GM10248 (cell line): ENCODE measurements around the gene BEND5.

Experiments
- CTCF ChIA-PET: fragments of 300-600 bp; sonication (Branson Sonifier 250); formaldehyde crosslinking; extraction: SDS; loops from one replicate; lab custom pipeline; 2021; ENCODE audit warnings: antibody characterized with exemption; lab: Yijun Ruan, JAX
- POLR2A ChIA-PET: fragments of 350-650 bp; sonication (Branson Sonifier 250); formaldehyde crosslinking; extraction: SDS; loops from one replicate; lab custom pipeline; 2020; ENCODE audit warnings: antibody characterized with exemption; lab: Yijun Ruan, JAX
- DNase-seq: peaks from one replicate; pipeline ENCODE4 v3.0.0; 2012; ENCODE audit errors: extremely low spot score
- TF ChIP-seq, protein P1 (sequence below): IDR thresholded peaks from 2 replicates; pipeline ENCODE4 v1.5.1; 2012; ENCODE audit warnings: mild to moderate bottlenecking, low read depth; ENCODE audit errors: extremely low read depth, missing control alignments, control extremely low read depth

The BEND5 gene

DNA sequence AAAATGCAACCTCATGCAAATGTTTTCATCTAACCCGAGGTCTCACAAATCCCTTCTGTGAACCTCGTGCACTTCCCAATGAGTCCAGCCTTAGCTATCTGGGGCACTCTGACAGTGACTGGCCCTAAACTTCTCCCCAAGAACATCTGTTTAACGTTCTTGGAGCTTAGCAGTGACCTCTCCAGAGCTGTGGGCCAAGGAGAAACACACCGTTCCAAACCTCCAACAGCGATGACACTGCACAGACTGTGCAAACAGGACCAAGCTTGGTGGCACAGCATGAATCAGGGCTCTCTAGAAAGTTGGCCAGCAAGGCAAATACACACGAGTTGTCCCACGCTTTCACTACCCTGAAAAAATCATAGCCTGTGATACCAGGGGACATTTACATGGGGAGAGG lies 15.8 kb downstream of the BEND5 start:
- POLR2A ChIA-PET: no interaction called here
- CTCF ChIA-PET: interaction anchor here (0.8 to 1.4 kb wide), 4 partner anchors 12 to 57 kb away, joined by 3 read pairs; no protein-coding TSS in a partner anchor
- TF ChIP-seq, protein P1, sequence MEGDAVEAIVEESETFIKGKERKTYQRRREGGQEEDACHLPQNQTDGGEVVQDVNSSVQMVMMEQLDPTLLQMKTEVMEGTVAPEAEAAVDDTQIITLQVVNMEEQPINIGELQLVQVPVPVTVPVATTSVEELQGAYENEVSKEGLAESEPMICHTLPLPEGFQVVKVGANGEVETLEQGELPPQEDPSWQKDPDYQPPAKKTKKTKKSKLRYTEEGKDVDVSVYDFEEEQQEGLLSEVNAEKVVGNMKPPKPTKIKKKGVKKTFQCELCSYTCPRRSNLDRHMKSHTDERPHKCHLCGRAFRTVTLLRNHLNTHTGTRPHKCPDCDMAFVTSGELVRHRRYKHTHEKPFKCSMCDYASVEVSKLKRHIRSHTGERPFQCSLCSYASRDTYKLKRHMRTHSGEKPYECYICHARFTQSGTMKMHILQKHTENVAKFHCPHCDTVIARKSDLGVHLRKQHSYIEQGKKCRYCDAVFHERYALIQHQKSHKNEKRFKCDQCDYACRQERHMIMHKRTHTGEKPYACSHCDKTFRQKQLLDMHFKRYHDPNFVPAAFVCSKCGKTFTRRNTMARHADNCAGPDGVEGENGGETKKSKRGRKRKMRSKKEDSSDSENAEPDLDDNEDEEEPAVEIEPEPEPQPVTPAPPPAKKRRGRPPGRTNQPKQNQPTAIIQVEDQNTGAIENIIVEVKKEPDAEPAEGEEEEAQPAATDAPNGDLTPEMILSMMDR: no peak

DNA sequence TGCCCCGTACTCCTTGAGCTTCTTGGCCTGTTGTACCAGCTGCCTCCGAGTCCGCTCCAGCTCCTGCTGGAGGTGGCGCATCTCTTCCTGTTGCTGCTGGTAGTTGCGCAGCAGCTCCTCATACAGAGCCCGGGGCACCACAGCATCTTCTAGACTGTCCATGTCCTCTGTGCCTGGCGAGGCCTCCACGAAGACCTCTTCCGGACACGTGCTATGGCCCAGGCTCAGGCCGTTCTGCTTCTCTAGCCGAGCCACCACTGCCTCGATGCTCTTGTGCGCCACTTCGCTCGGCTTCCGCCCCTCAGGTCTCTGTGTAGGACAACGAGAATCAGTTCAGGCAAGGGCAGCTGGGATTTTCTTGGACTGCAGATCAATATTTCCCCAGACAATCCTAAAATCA lies 17.7 kb downstream of the BEND5 start:
- ChIA-PET POLR2A (no interaction called here), CTCF (no interaction called here)
- TF ChIP-seq, protein P1: no peak
- no peak for DNase-seq

More for the DNA sequence above, 15.8 kb downstream of the BEND5 start:
- no peak for DNase-seq

DNA sequence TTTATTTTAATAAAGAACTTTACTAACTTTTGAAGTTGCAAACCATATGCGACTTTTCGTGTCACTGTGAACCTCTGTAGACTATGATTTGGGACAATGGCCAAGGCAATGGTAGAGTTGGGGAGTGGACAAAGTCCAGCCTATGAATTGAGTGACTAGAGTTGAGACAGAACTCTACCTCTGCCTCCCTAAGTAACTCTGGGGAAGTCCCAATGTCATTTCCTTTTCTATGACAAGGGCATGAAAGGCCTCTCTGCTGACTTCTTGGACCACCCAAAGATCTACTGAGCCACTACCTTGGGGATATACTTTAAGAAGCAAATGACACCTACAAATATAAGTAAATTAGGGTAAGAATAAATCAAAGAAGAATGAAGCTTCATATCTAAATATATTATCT lies 19.3 kb downstream of the BEND5 start:
- DNase-seq: peak; percentile 33
- CTCF ChIA-PET: no interaction called here
- TF ChIP-seq, protein P1: no peak
- POLR2A ChIA-PET: no interaction called here

DNA sequence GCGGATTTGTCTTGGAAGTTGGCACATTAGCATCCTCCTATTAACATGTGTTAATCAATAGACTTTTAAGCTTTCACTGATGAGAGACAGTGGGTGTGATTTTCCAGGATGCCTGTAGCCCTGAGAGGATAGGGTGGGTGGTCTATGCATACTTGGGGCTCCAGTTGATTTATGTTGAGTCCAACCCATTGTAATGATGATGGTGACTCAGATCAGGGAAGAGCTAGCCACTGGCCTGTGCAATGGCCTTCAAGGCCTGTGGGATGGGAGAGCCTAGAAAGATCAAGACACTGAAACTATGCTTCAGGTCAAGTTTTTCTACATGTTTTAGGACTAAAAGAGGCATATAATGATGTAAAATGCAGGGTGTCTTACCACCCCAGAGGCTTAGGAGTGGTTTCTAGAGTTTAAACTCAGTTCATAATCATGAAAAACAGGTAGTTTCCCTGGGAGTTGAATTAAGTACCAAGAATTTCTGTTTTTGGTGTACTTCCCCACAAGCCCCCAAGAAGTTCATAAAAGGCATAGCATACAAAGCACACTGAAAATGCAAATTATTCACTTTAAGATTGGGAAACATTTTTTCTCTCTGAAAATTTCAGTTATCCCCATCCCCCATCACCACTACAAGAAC lies 19.9 kb downstream of the BEND5 start:
- TF ChIP-seq, protein P1: no peak
- POLR2A ChIA-PET: no interaction called here
- CTCF ChIA-PET: no interaction called here
- no peak for DNase-seq

DNA sequence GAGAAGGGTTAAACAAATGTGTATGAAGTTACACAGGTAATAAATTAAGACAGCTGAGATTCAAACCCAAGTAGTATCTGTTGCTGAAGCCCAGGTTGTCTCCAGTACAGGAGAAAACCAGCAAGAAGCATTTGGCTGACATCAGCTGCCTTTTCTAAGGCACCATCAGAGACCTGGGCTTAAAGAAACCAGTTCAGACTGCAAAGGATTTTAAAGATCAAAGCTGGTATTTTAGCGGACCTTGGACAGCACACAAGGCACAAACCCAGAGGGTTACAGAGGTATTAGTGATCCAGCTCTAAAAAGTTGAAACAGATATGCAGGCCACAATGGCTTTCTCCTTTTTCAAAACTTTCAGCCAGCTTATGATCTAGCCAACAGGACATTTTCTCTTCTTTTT lies 23.4 kb downstream of the BEND5 start:
- no peak for DNase-seq
- ChIA-PET POLR2A (no interaction called here), CTCF (interaction anchor here (1.1 to 2.4 kb wide), 5 partner anchors 10 to 64 kb away, joined by 3 to 10 read pairs (median 3); no protein-coding TSS in a partner anchor)
- TF ChIP-seq, protein P1: no peak

DNA sequence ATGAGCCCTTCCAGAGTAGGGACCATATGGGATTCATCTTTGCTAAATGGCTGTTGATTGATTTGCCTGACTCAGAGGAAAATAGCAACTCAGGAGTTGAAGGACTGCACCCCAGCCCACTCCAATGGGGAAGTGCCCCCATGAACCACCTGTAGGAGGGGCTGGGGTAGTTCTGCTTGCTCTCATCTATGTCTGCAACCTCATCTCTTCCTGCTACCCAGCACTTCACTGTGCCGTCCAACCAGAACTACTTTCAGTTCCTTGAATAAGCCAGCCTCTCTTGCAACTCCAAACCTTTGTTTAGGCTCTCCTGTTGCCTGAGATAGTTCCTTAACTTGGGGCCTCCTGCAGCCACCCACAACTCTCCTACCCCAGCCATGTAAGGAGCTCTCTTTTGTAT lies 26.6 kb downstream of the BEND5 start:
- TF ChIP-seq, protein P1: no peak
- CTCF ChIA-PET: interaction anchor here (1.3 to 2.0 kb wide), 3 partner anchors 10 to 73 kb away, joined by 3 to 5 read pairs (median 4); no protein-coding TSS in a partner anchor
- DNase-seq: peak; percentile 16
- POLR2A ChIA-PET: no interaction called here

DNA sequence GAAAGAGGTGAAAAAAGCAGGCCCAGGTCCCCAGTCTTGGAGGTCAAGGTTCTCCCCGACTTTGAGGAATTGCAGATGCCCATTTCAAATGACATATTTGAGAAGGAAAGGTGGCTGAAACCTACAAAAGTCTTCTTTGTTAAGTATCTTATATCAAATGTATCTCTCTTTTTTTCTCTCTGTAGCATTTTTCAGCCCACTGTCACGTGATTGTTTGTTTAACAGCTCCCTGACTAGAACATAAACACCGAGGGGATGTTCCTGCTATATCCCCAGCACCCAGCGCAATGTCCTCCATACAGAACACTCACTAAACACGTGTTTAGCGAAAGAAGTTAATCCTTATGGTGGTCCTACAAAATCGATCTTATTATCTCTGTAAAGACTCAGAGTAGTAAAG lies 27.6 kb downstream of the BEND5 start:
- no peak for DNase-seq
- ChIA-PET POLR2A (no interaction called here), CTCF (interaction anchor here (1.2 to 2.0 kb wide), 3 partner anchors 11 to 72 kb away, joined by 3 to 5 read pairs (median 4); no protein-coding TSS in a partner anchor)
- TF ChIP-seq, protein P1: no peak
